T-helper 2 cell treated with Interferon-gamma antibody and Interleukin-4, amounts not matched to agents 100 ng/mL and 5 ng/mL, for 36 hours (primary cell): ENCODE results near the gene FHL1. TPM values are rescaled to one million over a fixed set of nuclear protein-coding genes. Genes with fewer than 3 reads are reported as not detected.
"Not testable (repeated sequence)": the region's sequence is repeated elsewhere in the genome, so short reads cannot be mapped to it uniquely, and the experiment has no call there.

Experiments
- intact Hi-C: fragments of 100-400 bp; cut with micrococcal nuclease; formaldehyde crosslinking; loops from one replicate; pipeline ENCODE4 v1.15.1; 2023
- total RNA-seq: library from RNA; stranded (reverse); gene quantifications from 2 replicates; pipeline ENCODE4 v1.2.3, GENCODE V29; 2022

Gene FHL1
- total RNA-seq: 13.8 and 14.5 TPM in 2 replicates

DNA sequence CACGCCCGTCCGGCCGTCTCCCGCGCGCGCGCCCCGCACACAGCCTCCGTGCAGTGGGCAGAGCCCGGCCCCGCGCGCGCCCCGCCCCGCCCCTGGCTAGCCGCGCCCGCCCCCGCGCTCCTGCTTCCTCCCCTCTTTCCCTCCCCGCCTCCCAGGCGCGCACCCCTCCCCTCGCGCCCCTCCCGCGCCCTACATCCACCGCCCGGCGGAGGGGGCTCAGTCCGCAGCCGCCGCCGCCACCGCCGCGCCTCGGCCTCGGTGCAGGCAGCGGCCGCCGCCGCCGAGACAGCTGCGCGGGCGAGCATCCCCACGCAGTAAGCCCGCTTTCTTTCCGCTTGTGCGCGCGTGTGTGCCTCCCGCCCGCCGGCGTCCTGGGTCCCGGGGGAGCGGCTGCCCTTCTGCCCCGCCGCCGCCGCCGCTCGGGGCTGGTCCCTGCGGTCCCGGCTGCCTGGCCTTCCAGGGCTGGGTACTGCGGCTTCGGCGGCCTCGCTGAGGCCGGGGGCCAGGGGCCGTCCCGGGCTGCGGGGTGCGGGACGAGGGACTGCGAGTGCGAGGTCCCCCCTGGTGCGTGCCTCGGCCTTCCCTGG is at the start of gene FHL1:
TSS of gene FHL1 (plus strand) at position 219 of the 587 bp plus-strand sequence.
- intact Hi-C loops: loop anchor here (5.0 to 10.0 kb wide), 2 partner anchors 57 to 160 kb away; partner anchors contain the start of gene SLC9A6

DNA sequence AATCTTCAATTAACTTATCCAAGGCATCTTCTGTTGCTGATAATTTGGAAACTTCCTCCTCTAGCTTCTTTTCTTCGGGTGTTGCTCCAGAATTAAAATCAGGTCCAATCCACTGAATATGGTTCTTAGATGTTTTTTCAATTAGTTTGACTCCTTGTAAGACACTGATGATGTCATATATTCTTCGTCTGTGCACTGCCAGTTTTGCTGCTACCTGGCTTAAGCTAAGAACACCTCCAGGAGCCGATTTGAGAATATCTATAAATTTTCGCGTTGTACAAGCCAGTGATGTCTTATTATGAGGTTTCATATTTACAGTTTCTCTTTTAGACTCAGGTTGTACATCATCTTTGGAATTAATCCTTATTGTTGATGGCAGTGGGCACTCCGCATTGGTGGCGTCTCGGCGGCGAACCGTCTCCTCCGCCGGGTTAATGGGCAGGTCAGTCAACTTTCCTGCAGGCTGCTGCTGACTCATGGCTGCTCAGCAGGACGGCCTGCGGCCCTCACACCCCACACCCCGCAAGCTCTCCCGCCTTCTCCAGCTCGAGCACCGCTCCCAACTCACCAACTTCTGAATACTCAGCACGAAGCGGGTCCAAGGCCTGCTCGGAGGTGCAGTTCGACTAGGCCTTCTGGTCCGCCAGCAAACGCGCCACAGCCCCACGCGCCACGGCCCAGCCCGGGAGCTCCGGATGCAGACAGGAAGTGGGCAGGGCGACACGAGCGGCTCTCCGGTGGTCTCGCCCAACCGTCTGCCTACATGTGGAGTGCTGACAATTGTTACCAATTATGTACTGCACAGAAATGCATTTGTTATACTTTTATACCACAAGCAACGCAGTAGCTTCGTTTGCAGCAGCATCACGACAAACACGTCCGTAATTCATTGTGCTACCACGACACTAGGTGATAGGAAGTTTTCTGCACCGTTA is 49.2 kb upstream of the FHL1 start:
- intact Hi-C loops: no loop called here

DNA sequence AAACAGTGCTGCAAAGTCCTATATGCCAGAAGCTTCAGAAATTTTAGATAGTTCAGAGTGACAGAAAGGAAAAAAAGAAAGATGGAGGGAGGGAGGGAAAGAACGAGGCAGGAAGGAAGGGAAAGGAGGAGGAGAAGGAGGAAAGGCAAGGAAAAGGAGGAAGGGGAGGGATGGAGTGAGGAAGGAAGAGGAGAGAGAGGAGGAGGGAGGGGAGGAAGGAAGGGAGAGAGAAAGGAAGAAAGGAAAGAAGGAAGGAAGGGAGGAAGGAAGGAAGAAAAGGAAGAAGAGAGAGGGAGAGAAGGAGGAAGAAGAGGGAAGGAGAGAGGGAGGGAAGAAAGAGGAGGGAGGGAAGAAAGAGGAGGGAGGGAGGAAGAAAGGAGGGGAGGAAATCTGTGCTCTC is 42.4 kb upstream of the FHL1 start:
- intact Hi-C loops: no loop called here

DNA sequence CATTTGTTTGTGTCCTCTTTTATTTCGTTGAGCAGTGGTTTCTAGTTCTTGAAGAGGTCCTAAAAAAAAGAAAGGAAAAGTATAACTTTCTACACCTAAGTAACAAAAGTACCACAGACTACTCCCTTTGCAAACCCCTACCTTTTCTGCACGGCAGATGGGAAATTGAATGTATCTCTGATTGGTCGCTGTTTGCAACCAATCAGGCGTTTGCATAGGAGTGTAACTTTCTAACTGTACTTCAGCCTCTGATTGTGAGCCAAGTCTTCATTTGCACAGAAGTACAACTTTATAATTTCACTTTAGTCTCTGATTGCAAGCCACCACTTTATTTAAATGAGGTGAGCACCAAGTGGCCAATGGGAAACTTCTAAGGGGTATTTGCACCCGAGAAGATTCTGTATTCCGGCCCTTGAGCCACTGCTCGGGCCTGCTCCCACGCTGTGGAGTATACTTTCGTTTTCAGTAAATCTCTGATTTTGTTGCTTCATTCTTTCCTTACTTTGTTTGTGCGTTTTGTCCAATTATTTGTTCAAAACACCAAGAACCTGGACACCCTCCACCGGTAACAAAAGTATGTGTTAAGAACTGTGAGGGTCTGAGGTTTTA is 40.3 kb upstream of the FHL1 start:
- intact Hi-C loops: no loop called here

DNA sequence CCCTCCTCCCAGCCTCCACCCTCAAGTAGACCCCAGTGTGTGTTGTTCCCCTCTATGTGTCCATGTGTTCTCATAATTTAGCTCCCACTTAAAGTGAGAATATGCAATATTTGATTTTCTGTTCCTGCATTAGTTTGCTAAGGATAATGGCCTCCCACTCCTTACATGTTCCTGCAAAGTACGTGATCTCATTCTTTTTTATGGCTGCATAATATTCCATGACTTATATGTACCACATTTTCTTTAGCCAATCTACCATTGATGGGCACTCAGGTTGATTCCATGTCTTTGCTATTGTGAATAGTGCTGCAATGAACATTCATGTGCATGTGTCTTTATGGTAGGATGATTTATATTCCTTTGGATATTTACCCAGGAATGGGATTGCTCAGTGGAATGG is 38.4 kb upstream of the FHL1 start:
- intact Hi-C loops: not testable (repeated sequence)

DNA sequence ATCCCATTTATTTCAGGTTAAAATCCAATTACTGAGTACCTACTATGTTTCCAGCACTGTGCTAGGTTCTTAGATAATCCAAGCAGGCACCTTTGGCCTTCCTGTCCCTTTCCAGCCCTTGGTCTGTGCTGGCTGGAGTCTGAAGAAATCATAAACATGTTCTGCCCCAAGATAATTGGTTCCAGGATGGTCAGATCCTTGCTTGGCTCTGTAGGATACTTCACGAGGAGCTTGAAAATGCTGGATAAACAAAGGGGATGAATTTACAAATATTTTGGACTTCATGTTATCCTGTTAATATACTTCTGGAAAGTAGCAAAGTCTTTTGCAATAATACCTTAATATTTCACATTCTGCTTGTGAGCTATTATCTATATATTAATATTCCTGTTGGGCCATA is 35.0 kb upstream of the FHL1 start:
- intact Hi-C loops: no loop called here

DNA sequence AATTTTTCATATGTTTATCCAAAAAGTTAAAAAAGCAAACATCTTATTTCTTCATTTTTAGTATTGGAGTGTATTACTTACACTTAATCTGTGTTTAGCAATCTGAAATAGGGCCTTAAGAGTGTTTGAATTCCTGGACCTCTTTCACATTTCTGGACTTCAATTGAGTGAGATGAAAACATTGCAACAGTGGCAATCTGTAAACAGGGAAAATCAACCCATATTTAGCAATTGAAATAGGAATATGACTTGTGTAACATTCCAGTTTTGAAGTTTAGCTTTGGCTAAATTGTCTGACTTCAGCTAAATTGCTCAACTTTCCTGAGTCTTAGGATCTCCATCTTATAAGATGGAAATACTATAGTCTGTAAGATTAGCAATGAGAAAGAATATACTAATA is 34.6 kb upstream of the FHL1 start:
- intact Hi-C loops: no loop called here

DNA sequence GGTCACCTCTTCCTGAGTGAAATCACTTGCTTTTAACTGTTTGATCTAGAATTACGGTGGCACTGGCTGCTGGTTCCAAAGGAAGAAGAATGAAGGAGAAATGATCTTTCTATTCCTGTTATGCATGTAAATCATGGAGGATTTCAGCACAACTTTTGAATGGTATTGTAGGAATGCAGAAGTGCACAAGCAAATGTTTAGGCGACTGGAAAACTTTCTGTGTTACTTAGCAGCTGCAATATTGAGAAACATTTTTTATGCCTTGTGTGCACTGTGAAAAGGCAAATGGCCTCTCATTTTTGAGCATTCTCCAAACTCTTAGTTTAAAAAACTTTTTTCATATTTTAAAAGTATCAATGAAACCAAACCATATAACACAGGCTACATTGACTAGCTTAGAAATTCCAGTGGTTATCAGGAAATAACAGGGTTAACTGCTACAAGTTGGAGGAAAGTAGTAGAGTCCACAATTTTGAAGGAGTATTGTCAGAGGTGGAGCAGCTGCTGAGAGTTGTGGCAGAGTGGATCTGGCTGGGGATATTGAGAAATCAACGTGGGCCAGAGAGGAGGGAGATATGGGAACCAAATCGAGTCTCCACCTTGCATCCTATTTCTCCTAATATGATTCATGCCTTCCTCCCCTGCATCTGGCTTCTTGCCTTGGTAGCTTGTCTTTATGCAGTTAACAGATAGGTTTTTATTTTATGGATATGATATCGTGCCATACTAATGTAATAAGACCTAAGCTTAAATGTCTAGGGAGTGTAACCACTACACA is 32.0 kb upstream of the FHL1 start:
- intact Hi-C loops: no loop called here

DNA sequence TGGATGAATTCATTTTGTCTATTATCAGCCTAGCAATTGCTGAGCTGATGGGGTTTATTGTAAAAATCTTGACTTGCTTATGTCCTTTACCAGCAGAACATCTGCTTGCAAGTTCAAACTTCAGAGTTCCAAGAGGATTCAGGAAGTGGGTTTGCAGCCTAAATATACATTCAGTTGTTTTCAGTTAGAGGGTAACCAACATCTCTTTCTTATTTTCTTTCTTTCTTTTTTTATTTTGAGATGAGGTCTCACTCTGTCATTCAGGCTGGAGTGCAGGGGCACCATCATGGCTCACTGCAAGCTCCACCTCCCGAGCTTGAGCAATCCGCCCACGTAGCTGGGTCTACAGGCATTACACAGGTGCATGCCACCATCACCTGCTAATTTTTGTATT is 31.4 kb upstream of the FHL1 start:
- intact Hi-C loops: no loop called here

DNA sequence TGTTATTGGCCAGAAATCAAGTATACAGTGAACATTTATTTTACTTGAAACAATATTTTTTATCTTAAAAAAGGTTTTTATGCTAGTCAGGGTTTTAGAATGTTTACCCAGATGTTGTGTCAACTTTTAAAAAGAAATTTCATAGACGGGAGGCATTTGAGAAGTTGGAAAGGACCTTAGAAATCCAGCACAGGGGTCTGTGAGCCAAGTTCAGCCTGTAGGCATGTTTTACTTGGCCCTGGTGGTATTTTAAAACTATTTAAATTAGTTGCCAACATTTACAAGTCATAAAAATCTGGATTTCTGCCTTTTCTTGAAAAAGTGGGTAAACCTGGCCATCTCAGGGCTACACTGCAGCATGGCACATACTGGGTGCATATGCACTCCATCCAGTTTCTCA is 25.5 kb upstream of the FHL1 start:
- intact Hi-C loops: no loop called here

DNA sequence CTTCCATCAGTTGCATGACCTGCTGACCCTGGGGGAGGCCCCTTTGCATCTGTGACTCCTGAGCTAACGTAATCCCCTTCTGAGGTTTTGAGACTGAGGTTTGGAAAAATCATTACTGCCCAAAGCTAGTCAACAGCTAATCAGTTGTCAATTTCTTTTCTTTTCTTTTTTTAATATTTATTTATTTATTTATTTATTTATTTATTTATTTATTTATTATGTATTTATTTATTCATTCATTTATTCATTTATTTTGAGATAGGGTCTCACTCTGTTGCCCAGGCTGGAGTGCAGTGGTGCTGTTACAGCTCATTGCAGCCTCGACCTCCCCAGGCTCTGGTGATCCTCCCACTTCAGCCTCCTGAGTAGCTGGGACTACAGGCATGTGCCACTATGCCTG is 25.1 kb upstream of the FHL1 start:
- intact Hi-C loops: no loop called here

DNA sequence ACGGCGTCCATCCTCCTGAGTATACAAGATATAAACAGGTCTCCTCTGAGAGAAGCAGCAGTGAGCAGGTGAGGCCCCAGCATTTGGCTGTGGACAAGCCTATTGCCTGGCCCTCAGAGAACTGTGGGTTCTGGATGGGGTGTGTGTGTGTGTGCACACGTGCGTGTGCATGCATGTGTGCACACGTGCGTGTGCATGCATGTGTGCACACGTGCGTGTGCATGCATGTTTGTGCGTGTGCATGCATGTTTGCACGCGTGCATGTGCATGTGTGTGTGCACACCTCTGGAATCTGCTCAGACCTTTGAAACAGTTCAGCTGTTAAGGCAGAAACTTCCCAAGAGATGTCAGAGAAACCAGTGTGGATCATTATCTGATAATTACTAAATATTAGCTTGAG is 22.2 kb upstream of the FHL1 start:
- intact Hi-C loops: no loop called here

DNA sequence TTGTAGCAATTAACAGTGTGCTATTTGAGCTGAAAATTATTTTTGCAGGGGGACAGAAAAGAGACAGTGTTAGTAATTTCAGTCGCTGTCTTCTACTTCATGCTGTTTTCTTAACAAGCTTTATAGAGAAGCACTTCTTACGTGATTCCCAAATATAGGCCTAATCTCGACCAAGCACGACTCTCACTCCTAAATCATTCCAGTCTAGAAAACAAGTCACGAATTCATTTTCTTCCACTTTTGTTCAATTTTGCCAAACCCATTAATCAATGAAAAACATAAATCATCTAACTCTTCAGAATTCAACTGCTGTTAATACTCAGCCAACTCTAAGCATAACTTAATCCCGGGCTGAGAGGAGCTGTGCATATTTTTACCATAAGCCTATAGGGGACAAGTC is 21.0 kb upstream of the FHL1 start:
- intact Hi-C loops: no loop called here

DNA sequence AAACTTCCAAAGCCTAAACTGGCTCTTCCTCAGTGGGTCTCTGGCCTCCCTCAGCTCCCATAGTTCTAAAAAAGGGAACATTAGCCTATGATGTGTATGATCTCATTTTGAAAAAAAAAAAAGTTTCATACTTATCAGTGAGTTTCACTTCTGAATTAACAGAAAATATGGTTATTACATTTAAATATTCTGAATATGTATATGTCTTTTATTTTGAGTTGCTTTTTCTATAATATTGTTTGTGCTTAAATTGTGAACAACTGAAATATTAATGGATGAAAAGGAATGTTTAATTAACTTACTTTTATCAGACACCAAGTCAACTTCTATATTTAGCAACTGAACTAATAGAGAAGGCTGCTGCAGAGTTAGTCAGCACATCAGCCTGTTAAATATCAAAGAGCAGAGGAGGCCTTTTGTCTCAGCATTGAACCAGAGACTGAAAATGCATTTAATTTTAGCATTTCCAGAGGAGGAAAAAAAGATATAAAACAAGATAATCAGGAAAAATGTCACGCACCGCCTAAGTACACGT is 20.4 kb upstream of the FHL1 start:
- intact Hi-C loops: no loop called here

DNA sequence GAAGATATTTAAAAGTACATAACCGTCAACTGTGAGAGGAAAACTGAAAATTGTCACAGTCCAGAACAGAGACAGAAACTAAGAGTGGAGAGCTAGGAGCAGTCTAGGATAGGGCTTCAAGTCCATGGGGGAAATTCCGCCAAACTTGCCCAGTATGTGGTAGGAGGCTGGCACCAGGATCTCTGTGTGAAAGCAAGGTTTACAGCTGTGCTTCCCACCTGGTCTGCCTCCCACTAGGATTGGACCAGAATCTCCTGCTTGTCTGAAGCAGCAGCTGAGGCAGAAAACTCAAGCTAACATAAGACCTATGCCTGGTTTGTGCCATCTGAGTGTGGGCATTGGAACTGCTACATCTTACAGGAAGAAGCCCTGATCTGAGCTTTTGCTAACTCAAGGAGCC is 18.6 kb upstream of the FHL1 start:
- intact Hi-C loops: no loop called here

DNA sequence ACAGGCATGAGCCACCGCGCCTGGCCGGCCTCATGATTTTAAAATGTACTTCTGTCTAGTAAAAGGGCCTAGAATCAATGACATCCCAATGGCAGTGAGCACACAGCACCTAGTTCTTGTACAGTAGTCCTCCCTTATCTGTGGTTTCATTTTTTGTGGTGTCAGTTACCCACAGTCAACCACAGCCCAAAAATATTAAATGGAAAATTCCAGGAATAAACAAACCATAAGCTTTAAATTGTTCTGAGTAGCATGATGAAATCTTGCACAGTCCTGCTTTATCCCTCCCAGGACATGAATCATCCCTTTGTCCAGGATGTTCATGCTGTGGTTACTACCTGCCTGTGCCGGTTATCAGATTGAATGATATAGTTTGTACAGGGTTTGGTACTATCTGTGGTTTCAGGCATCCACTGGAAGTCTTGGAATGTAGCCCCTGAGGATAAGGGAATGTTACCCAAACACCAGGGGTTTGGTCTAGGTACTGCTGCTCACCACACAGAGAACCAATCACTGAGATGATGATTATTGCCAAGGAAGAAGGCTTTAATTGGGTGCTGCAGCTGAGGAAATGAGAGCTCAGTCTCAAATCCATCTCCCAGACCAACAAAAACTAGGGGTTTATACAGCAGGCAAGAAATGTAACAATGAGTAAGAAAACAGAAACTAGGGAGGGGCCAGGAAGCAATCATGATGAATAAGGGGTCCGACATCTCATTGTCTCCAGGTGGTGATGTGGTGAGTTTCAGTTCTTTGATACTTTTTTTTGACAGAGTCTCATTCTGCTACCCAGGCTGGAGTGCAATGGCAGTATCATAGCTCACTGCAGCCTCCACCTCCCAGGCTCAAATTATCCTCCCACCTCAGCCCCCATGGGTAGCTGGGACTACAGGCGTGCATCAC is 16.2 kb upstream of the FHL1 start:
- intact Hi-C loops: no loop called here

DNA sequence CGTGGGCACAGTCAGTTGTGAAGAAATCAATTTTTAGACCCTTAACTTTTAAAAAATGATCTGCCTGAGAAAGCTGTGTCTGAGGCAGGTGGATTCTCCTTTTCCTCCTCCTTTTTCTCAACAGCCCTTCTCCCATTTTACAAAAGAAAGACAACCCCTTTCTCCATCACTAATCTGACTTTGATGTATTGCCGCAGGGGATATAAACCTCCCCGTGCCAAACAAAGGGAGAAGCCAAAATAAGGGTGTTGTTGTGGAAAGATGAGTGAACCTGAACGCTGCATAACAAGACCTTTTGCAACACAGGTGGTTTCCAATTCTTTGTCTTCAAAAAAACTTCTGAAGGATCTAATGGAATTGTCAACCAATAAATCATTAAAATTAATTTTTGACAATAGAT is 8.4 kb upstream of the FHL1 start:
- intact Hi-C loops: no loop called here

DNA sequence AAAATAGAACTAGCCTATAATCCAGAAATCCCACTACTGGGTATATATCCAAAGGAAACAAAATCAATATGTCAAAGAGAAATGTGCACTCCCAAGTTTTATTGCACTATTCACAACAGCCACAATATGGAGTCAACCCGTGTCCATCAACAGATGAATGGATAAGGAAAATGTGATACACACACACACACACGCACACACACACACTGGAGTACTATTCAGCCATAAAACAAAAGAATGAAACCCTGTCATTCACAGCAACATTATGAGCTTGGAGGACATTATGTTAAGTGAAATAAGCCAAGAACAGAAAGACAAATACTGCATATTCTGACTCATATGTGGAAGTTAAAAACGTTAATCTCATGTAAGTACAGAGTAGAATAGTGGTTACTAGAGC is 5.8 kb upstream of the FHL1 start:
- intact Hi-C loops: loop anchor here (10.0 kb wide), 1 partner anchor 63 kb away; no protein-coding TSS in a partner anchor

DNA sequence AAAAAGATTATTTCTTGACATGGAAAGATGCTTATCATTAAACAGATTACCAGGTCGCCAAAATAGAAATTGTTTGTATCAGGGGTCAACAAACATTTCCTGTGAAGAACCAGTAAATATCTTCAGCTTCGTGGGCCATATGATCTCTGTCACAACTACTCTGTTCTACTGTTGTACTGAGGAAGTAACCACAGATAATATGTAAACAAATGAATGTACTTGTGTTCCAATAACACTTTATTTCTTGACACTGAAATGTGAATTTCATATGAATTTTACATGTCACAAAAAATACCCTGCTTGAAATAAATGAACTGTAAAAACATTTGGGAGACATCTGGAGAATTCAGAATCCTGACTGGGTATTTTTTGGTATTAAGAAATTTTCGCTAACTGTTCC is 4.7 kb upstream of the FHL1 start:
- intact Hi-C loops: loop anchor here (10.0 kb wide), 1 partner anchor 62 kb away; no protein-coding TSS in a partner anchor

DNA sequence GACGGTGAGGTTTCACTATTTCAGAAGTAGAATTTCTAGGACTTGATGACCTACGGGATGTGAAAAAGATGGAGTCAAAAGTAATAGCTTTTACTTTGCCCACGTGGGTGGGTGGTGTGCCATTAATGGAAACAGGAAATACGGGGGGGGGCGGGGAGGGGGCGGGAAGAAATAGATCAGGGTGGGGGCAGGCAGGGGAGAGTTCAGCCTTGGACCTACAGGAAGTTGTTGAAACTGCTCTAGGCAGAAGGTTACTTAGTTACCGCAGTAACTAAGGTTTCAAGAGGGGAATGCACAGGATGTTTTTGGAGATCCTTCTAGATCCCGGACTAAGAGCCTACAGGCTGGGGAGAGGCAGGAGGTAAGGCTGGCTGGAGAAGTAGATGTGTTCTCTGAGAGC is 3.6 kb upstream of the FHL1 start:
- intact Hi-C loops: loop anchor here (10.0 kb wide), 1 partner anchor 61 kb away; no protein-coding TSS in a partner anchor
